ENCODE measurements around the gene CHRNG. TPM values are rescaled to one million over a fixed set of nuclear protein-coding genes. Genes with fewer than 3 reads are reported as not detected.
"Not testable (repeated sequence)": the region's sequence is repeated elsewhere in the genome, so short reads cannot be mapped to it uniquely, and the experiment has no call there.

CHRNG gene
- total RNA-seq, 1 donor from 2014 or later = not detected

DNA sequence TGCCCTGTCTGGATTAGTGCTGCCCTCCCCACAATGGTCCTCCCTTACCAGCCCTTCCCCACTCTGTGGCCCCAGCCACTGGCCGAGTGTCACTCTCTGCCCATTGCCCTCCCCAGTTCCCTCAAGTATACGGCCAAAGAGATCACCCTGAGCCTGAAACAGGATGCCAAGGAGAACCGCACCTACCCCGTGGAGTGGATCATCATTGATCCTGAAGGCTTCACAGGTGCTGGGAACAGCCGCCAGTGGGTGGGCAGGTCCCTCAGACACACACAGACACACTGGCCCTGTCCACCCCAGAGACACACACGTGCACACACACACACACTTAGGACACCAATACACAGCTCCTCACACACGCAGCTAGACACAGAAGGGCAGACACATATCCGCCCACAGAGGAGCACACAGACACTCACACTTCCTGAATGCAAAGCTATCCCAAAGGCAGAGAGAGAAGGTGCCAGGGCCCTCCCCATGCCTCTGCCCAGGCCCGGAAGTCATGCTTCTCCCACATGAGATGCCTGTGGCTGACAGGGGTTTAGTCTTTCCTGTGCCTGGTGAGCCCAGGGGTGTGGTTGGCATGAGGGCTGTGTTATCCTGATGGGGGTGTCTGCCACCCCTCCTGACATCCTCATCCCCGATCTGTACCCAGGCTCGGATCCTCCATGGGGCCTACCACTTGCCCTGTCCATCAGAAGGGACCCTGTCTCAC, 10.6 kb upstream of the CHRNG start:
- peaks cover 30% of the 10 kb centered on the region for H3K27me3 Mint-ChIP-seq
- no peak overlapping the region for H3K4me3 Mint-ChIP-seq (ENCODE audit: low read depth)
- TF ChIP-seq, protein P1, sequence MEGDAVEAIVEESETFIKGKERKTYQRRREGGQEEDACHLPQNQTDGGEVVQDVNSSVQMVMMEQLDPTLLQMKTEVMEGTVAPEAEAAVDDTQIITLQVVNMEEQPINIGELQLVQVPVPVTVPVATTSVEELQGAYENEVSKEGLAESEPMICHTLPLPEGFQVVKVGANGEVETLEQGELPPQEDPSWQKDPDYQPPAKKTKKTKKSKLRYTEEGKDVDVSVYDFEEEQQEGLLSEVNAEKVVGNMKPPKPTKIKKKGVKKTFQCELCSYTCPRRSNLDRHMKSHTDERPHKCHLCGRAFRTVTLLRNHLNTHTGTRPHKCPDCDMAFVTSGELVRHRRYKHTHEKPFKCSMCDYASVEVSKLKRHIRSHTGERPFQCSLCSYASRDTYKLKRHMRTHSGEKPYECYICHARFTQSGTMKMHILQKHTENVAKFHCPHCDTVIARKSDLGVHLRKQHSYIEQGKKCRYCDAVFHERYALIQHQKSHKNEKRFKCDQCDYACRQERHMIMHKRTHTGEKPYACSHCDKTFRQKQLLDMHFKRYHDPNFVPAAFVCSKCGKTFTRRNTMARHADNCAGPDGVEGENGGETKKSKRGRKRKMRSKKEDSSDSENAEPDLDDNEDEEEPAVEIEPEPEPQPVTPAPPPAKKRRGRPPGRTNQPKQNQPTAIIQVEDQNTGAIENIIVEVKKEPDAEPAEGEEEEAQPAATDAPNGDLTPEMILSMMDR (IDR thresholded peaks at IDR 0.05; ENCODE audit: unreplicated experiment) = no peak
- no peak for DNase-seq (ENCODE audit: low spot score, unreplicated experiment)
- H3K4me1 Mint-ChIP-seq (ENCODE audit: low read depth) = no peaks in the 10 kb centered on the region
- no peaks in the 10 kb centered on the region for H3K9me3 Mint-ChIP-seq (ENCODE audit: low read depth)
- H3K27ac Mint-ChIP-seq = peak overlapping the region; percentile 18
- no peaks in the 10 kb centered on the region for H3K36me3 Mint-ChIP-seq (ENCODE audit: insufficient read depth)

- no peak overlapping the region for H3K4me3 Mint-ChIP-seq (ENCODE audit: low read depth)
- TF ChIP-seq, protein P1 (IDR thresholded peaks at IDR 0.05; ENCODE audit: unreplicated experiment) = no peak
- H3K36me3 Mint-ChIP-seq (ENCODE audit: insufficient read depth) = no peaks in the 10 kb centered on the region
- no peaks in the 10 kb centered on the region for H3K9me3 Mint-ChIP-seq (ENCODE audit: low read depth)
- H3K27me3 Mint-ChIP-seq = peaks cover 24% of the 10 kb centered on the region
- no peak overlapping the region for H3K27ac Mint-ChIP-seq
- no peaks in the 10 kb centered on the region for H3K4me1 Mint-ChIP-seq (ENCODE audit: low read depth)
- no peak for DNase-seq (ENCODE audit: low spot score, unreplicated experiment)
Observed at GRCh38 chr2:232529806-232530547, 9.5 kb upstream of the CHRNG start.

DNA sequence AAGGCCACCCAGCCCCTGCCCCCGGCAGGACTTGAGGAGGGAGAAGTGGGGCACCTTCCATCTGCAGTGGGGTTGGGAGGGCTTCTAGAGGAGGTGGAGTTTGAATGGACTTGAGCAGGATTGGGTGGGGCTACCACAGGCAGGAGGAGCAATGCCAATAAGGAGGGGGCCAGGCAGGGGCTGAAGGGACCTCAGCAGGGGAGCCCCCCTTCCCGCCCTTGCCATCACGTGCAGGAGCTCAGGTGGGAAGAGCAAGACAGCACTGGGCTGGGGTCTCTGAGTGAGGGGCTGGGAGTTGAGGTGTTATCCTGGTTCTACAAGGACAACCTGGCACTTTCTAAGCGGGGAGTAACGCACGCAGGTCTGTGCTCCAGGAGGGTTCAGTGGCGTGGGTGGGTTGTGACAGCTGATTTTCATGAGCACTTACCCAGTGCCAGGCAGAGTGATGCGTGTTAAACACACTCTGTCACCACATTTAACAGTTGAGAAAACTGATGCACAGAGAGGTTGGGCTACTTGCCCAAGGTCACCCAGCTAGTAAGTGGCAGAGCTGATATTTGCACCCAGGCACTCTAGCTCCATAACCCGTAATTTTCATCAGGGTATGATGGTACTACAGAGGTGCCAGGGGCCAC, 8.7 kb upstream of the CHRNG start:
- Mint-ChIP-seq H3K27me3 (peaks cover 24% of the 10 kb centered on the region), H3K27ac (no peak overlapping the region), H3K9me3 (ENCODE audit: low read depth) (no peaks in the 10 kb centered on the region), H3K36me3 (ENCODE audit: insufficient read depth) (no peaks in the 10 kb centered on the region), H3K4me1 (ENCODE audit: low read depth) (no peaks in the 10 kb centered on the region), H3K4me3 (ENCODE audit: low read depth) (no peak overlapping the region)
- TF ChIP-seq, protein P1 (IDR thresholded peaks at IDR 0.05; ENCODE audit: unreplicated experiment) = no peak
- no peak for DNase-seq (ENCODE audit: low spot score, unreplicated experiment)

DNA sequence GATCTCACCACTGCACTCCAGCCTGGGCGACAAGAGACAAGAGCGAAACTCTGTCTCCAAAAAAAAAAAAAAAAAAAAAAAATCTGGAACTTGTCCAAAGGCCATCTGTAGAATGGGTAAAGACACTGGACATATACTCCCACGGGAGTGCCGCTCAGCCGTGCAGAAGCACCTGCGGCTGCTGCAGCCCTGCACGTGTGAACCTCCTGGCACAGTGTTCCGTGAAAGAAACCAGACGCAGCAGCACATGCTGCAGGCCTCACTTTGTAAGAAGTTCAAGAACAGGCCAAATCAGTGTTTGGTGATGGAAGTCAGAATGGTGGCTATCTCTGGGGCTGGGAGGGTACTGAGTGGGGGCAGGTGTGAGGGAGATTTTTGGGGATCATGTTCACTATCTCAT, 7.1 kb upstream of the CHRNG start:
- Mint-ChIP-seq H3K4me3 (ENCODE audit: low read depth) (no peak overlapping the region), H3K27me3 (peaks cover 18% of the 10 kb centered on the region), H3K9me3 (ENCODE audit: low read depth) (no peaks in the 10 kb centered on the region), H3K4me1 (ENCODE audit: low read depth) (no peaks in the 10 kb centered on the region), H3K27ac (peak overlapping the region; percentile 31), H3K36me3 (ENCODE audit: insufficient read depth) (no peaks in the 10 kb centered on the region)
- TF ChIP-seq, protein P1 (IDR thresholded peaks at IDR 0.05; ENCODE audit: unreplicated experiment) = no peak
- no peak for DNase-seq (ENCODE audit: low spot score, unreplicated experiment)

DNA sequence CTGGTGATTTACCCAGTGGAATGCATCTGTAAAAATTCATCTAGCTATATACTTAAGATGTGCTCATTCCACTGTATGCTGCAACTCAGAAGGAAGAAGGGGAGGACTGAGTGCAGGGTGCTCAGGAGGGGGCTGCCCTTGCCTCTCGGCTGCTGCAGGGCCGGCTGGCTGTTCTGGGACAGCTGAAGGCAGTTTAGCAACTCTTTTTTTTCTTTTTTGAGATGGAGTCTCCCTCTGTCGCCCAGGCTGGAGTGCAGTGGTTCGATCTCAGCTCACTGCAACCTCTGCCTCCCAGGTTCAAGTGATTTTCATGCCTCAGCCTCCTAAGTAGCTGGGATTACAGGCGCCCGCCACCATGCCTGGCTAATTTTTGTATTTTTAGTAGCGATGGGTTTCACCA, 6.7 kb upstream of the CHRNG start:
- not testable (repeated sequence) for H3K36me3 Mint-ChIP-seq (ENCODE audit: insufficient read depth); DNase-seq (ENCODE audit: low spot score, unreplicated experiment); H3K4me3 Mint-ChIP-seq (ENCODE audit: low read depth); H3K4me1 Mint-ChIP-seq (ENCODE audit: low read depth); H3K9me3 Mint-ChIP-seq (ENCODE audit: low read depth)
- H3K27ac Mint-ChIP-seq = peak overlapping the region; percentile 31
- peaks cover 16% of the 10 kb centered on the region for H3K27me3 Mint-ChIP-seq

Measured in progenitor cell of endocrine pancreas (in vitro differentiated cells).